Nucleus accumbens (tissue), 56 donors: Measurements from ENCODE around the gene NQO1.
"Not testable (repeated sequence)": the region's sequence is repeated elsewhere in the genome, so short reads cannot be mapped to it uniquely, and the experiment has no call there.

Experiments used
- DNase-seq, 56 donors: peaks; one replicate each; lab custom pipeline; 2025; lab: John Stamatoyannopoulos, UW

NQO1 gene

GRCh38 chr16:69744363-69745231, 18.2 kb upstream of the NQO1 start:
- no peak for DNase-seq

GRCh38 chr16:69741951-69742904, 15.9 kb upstream of the NQO1 start:
- DNase-seq: peak in 14 of 56 donors; percentile 2 to 58 (median 16)

DNA sequence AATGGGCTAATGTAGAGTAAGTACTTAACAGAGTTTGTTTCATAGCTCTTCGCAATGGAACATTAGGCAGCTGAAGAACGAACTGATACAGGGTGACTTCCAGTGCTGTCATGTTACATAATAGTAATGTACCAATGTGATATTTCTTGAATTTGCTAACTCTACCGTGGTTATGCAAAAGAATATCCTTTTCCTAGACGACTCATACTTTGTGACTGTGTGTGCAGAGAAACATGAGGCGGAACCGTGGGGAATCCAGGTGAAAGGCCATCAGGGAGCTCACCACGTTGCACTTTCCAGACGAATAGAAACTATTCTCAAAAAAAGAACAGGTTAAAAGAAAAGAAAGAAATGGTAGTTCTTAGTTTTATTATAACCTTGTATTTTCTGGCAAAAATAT, 15.2 kb upstream of the NQO1 start:
- peak in 2 of 56 donors; percentile 15 to 23 for DNase-seq

DNA sequence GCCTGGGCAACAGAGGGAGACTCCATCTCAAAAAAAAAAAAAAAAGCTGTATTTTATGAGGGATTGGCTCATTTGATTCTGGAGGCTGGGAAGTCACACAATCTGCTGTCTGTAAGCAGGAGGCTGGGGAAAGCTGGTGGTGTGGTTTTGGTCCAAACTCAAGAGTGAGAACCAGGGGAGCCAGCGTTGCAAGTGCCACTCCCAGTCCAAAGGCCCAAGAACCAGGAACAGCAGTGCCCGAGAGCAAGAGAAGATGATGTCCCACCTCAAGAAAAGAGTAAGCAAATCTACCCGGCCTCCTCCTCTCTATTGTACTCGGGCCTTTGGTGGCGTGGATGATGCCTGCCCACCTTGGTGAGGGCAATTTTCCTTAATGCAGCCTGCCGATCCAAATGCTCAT, 5.7 kb upstream of the NQO1 start:
- DNase-seq: no peak

DNA sequence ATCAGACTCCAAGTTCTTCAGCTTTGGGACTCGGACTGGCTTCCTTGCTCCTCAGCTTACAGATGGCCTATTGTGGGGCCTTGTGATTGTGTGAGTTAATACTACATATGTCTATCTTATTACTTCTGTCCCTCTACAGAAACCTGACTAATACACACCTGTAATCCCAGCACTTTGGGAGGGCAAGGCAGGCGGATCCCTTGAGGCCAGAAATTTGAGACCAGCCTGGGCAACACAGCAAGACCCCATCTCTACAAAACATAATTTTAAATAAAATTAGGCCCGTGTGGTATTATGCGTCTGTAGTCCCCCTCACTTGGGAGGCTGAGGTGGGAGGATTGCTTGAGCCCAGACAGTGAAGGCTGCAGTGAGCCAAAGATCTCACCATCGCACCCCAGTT, 4.9 kb upstream of the NQO1 start:
- DNase-seq: not testable (repeated sequence)

- not testable (repeated sequence) for DNase-seq
Observed at GRCh38 chr16:69729030-69729429, 2.7 kb upstream of the NQO1 start.

DNA sequence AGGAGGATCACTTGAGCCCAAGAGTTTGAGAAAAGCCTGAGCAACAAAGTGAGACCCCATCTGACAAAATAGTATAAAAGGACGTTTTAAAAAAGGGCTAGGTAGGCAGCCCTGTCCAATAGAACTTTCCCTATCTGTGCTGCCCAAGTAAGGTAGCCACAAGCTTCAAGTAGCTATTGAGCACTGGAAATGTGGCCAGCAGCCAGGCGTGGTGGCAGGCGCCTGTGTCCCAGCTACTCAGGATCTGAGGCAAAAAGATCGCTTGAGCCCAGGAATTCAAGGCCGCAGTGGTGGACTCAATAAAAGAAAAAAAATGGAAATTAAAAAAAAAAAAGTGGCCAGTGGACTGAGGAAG, 1.5 kb upstream of the NQO1 start:
- peak in 38 of 56 donors; percentile 6 to 82 (median 37) for DNase-seq

- peak in 1 of 56 donors; percentile 9 for DNase-seq
Observed at GRCh38 chr16:69725480-69726312, 664 bp downstream of the NQO1 start.

DNA sequence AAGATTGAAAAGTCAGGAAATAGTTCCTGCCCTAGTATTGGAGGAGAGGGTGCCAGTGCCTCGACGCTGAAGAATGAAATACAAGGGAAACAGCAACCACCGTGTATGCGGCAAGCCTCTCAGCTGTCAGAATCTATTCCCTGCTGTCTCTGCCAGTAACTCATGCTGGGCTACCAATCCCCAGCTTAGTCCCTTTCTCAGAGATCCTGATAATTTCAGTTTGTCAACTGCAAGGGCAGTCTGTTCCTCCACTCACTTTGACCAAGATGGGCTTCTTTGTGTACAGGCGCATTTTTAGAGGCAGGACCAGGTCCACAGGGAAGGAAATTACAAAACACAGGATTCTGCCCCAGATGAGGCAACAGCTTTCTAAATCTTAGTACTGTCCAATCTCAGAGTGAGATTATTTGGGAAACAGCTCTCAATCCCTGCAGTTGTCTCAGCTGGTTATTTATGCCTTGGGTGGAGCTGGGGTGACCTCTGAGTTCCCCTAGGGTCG, 1.3 kb downstream of the NQO1 start:
- no peak for DNase-seq

- no peak for DNase-seq
Observed at GRCh38 chr16:69724414-69724873, 1.9 kb downstream of the NQO1 start.

GRCh38 chr16:69721441-69721957, 4.9 kb downstream of the NQO1 start:
- no peak for DNase-seq

- no peak for DNase-seq
Observed at GRCh38 chr16:69720822-69721430, 5.4 kb downstream of the NQO1 start.

DNA sequence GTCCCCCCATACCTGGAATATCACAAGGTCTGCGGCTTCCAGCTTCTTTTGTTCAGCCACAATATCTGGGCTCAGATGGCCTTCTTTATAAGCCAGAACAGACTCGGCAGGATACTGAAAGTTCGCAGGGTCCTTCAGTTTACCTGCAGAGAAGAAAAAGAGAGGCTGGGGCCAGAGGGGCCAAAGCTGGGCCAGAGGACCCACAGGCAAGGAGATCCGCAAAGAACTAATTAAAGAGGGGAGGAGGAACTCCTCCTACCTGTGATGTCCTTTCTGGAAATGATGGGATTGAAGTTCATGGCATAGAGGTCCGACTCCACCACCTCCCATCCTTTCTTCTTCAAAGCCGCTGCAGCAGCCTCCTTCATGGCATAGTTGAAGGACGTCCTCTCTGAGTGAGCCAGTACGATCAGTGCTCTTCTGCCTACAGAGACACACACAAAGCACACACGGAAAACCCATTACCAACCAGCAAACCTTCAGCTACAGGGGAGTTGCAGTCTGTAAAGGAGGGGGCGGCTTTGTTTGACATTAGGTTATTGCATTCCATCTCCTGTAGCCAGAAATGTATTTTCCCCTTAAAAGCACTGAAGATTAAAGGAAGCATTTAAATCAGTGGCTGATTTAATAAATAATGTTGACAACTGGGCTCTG, 8.1 kb downstream of the NQO1 start:
- no peak for DNase-seq

- DNase-seq: peak in 4 of 56 donors; percentile 5 to 10 (median 8)
Observed at GRCh38 chr16:69717066-69717465, 9.3 kb downstream of the NQO1 start.

GRCh38 chr16:69712914-69713581, 13.3 kb downstream of the NQO1 start:
- DNase-seq: no peak

DNA sequence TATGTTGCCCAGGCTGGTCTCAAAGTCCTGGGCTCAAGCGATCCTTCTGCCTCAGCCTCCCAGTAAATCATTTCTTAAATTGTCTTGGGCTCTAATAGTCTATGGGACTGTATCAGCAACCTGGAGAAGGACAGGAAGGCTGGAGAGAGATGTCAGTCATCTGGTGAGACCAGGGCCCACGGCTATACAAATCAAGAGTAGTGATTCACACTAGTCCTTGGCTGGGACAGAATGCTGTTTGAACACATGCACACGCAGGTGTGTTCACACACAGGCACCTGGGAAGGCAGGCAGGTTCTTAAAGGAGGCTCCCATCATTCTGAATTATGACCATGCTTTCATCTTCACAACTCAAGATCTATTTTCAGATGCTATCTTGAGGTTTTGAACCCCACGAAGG, 14.1 kb downstream of the NQO1 start:
- DNase-seq: no peak

DNA sequence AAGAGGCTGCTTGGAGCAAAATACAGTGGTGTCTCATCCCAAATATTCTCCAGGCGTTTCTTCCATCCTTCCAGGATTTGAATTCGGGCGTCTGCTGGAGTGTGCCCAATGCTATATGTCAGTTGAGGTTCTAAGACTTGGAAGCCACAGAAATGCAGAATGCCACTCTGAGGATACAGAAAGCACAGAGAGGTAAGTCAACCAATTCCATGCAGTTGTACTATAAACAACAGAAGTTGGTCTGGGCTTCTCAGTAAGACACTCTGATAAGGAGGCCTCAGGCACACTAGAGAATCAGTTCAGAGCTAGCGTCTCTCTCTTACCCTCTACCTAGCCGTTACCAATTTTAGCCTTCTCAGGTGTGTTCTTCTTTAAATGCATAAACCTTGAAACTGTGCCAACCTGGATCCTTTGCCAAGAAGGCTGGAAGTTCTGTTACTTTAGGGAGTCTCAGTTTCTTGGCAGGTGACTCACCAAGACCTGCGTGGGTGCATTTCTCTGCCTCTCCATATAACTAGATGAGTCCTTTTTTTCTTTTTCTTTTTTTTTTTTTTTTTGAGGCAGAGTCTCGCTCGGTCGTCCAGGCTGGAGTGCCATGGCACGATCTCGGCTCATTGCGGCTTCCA, 15.1 kb downstream of the NQO1 start:
- peak in 17 of 56 donors; percentile 8 to 69 (median 34) for DNase-seq
